ENCODE results near the gene FAM167B.

The FAM167B gene

DNA sequence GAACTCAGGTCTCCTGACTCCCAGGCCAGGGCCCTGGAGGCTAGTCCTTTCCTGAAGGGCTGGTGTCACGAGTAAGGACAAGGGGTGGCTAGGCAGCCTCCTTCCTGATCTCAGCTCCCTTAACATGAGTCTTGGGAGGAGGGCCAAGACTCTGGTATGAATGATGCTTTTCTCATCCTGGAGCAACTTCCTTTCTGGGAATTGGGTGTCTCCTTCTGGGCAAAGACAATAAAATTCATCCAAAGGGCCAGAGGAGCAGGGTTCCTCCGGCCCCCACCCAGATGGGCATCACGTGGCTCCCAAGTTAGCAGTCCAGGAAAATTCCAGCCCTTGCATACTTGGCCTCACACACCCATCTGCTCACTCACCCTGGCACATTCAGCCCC lies at the start of gene FAM167B:
Gene FAM167B (plus strand): TSS at position 335 of the 386 bp plus-strand sequence. CDS start 200 bp downstream, outside the sequence.
- no peak for DNase-seq

DNA sequence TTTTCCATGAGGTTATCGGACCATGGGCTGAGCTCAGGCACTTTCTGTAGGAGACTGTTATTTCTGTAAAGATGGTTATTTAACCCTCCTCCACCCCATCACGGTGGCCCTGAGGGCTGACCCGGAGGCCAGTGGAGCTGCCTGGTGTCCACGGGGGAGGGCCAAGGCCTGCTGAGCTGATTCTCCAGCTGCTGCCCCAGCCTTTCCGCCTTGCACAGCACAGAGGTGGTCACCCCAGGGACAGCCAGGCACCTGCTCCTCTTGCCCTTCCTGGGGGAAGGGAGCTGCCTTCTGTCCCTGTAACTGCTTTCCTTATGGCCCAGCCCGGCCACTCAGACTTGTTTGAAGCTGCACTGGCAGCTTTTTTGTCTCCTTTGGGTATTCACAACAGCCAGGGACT lies 49.2 kb upstream of the FAM167B start:
- DNase-seq = no peak

DNA sequence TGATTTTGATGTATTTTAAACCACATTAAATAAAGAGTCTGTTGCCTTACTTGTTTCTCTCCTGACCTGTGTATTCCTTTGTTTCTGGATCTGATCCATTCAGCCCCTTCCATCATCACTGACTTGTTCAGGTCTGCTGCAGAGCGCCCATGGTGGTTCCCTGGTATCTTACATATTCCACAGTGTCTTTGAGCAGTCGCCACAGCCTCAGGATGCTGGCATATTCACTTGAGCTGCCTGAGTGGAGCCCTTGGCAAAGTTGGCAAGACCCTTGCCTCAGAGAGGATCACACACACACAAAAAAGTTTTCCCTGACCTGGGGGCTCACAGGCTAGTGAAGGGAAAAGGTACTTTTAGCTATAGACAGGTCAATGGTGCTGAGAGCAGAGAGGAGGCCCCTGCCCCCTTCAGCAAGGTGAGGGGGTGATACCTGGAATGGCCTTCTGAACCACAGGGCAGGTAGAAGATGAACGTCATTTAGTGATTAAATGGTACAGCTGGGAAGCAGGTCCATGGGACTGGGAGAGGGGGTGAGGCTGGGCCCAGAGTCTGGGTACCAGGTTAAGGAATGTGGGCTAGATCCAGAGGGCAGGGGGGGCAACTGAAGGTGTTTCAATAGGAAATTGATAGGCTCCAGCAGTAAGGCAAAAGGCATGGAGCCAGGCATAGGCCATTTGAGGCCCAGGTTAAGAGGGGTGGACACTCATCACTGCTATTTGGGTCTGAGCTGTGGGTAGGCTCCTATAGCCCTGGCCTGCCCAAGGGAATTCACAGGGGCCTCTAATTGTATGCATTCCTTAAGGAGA lies 48.6 kb upstream of the FAM167B start:
- no peak for DNase-seq

DNA sequence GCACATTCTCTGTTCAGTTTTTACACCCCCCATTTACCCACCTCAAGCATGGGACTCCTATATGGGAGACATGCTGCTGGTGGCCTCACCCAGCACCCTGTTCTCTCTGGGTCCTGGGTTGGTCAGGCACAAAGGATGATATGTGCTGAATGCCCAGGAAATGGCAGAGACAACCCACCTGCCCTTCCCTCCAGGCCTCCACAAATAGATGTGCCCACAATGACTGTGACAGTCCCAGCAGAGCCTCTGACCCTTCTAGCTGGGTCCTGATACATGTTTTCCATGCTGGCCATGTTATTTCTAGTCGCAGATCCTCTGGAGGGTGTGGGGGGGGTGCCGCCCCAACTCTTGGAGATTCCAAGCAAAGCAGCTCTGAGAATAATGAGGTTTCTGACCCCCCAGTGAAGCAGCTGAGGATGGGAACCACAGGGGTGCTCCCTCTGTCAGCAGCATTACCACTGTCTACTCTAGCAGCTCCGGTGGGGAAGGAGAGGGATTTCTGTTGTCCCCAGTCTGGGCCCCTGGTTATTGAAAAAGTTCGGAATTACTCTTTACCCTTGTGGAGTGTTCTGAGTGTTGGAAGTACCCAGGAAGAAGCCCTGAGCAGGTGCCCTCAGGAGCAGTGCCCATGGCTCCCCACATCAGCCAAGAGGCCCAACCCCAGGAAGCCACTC lies 47.8 kb upstream of the FAM167B start:
- DNase-seq = no peak

DNA sequence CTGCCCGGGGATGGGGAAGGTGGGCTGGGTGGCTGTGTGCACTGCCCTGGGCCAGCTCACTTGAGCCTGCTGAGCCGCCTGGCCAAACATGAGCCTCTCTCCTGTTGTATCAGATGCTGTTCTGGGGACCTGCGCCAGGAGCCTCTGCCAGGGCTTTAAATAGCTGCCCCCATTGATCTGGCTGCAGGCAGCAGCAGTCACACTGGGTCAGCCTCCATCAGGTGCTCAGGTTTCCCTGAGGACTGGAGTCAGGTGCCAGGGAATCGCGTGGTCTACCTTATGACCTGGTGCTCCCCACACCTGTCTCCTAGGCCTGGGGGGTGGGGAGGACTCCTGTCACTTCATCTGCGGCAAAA lies 47.3 kb upstream of the FAM167B start:
- DNase-seq = no peak

DNA sequence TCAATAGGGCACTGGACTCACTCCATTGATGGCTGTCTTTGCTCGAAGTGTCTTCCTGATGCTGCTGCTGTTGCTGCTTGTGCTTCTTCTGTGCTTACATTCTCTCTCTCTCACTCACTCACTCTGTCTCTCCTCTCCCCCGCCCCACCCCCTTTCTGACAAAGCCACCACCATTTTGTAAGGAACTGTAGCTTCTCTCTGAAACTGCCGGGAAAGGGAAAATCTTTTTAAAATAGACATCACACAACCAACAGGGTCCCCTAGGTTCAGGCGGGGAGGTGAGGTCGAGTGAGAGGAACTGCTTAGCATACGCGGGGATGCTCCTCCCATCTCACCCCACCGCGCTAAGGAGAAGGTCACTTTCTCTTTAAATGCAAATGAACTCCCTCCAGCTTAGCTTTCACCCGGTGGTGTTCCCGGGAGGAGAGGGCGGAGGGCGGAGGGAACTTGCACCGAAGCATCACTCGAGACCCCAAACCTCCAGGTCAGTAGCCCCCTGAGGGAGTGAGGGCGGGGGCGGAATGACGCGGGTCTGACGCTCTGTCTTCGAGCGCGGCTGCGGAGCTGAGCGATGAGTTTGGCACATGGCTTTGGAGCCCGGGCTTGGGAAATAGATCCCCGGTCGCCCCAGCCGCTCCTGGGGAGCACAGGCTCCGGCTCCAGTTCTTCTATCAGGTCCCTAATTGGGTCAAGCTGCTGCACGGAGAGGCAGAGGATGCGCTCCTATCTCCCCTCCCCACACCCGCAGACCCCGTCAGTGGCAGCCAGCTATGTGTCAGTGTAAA lies 46.6 kb upstream of the FAM167B start, which contains the start of gene CCDC28B:
Gene CCDC28B (plus strand): TSS at position 370 of the 785 bp plus-strand sequence. CDS start 1,341 bp downstream, outside the sequence.
- DNase-seq = peak; percentile 45

DNA sequence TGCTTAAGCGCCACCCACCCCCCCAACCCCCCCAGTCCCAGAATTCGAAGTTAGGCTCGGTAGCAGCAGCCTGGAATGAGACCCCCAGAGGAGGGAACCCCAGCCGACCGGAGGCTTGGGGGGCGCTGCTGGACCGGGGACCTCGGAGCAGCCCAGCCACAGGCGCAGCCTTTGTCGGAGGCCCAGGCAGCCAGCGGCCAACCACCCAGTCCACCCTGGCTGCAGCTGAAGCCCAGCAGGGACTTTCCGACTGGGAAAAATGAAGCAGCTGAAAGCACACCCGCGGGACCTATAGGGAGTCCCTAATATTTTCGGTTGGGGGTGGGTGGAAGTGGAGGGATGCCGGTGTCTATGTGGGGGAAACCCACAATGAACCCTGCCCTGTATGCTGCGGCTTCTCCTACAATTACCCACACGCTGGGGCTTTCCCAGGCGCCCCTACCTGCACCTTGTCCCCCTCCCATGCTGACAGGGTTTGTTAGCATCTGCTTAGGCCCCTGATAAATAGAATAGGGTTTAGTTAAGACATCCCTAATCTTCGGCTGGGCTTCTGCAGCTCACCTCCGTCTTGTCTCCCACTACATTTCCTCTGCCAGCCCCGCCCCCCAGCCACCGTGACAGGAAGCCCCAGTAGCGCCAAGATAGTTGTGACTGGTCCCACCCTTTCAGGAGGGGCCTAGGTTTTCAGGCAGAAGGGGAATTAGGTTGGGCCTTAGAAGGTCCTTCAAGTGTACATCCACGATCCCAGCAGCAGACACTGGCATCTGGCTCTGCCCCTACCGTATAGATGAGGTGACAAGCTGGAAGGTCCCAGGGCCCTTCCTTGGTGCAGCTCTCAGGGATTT lies 45.8 kb upstream of the FAM167B start:
- peak; percentile 77 for DNase-seq

DNA sequence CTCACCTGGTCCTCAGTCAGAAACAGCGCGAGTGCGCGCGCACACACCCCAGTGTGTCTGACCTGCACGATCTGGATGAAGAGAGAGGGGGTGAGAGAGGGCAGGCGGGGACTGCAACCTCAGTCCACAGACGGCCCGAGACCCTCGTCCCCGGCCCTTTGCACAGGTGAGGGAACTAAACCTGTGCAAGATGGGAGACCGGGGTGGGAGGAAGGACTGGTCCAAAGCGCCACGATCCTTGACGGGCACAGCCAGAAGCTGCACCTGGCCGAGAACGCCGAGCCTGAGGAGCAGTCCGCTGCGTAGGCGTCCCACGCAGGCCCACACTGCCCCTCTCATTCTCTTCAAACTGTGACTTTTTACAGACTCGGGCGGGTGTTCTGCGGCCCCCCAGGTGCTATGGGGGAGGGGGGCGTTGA lies 42.1 kb upstream of the FAM167B start:
- DNase-seq = no peak

DNA sequence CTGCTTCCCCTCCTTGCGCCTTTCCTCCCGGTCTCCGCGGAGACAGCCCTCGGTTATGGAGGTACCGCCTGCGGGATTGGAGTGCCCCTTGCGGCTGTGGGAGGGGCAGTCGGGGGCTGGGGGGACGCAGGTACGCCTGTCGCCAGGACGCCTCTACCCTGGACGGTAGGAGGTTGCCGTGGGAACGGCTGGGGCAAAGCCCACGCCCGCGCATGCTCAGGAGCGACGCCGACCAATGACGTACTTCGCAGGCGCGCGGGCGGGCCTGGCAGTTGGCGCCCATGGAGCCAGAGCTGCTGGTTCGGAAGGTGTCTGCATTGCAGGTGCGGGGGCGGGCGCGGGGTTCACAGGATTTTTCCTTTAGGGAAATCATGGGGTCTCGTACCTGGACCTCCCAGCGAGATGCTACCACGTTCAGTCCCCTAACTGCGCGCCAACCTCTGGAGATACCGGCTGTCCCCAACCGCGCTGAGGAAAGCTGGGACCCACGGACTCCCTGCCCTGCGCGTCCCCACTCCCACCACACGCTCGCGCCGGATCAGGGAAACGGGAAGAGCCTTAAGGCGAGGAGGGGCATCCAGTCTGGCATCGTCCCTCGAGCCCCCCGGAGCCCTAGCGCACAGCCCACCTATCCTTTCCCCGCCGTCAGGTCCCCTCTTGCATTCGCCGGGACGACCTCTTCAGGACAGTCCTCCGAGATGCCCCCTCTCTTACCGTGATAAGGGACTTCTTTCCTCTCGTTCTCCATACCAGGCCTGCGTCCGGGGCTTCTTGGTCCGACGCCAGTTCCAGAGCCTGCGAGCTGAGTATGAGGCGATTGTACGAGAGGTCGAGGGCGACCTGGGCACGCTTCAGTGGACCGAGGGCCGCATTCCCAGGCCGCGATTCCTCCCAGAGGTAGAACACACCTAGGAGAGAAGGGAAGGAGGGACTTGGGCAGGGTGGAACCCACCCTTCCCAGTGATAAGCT lies 41.3 kb upstream of the FAM167B start, which contains the start of gene IQCC:
Gene IQCC (plus strand): TSS at position 271 of the 970 bp plus-strand sequence. CDS start 11 bp downstream, at position 282.
- peak; percentile 54 for DNase-seq

DNA sequence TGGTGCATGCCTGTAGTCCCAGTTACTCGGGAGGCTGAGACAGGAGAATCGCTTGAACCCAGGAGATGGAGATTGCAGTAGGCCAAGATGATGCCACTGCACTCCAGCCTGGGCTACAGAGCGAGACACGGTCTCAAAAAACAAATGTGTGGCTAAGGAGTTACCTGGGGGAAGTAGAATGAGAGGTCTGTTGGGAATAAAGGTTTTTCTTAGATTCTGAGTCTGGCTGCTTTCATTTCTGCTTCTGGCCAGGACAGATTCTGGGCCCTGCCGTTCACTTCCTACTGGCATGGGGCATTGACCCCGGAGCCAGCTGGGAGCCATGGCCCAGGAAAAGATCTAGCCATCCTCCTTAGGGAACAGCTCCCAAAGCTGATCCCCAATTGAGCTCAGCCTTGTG lies 38.6 kb upstream of the FAM167B start:
- no peak for DNase-seq

DNA sequence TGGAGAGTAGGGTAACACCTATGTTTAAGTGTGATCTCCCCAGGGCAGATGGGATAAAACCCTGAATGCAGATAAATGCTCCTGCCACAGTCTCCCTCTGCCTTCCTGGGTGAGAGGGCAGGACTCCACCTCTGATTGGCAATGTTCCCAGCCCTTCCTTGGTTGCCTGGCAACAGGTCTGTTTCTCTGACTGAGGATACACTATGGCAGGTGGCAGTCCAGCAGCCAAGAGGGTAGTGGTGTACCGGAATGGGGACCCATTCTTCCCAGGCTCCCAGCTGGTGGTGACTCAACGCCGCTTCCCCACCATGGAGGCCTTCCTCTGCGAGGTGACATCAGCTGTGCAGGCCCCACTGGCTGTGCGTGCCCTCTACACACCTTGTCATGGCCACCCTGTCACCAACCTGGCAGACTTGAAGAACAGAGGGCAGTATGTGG lies 38.1 kb upstream of the FAM167B start, which contains the start of gene DCDC2B:
Gene DCDC2B (plus strand): TSS at position 199 of the 438 bp plus-strand sequence. CDS start 5 bp downstream, at position 204.
- DNase-seq = no peak

DNA sequence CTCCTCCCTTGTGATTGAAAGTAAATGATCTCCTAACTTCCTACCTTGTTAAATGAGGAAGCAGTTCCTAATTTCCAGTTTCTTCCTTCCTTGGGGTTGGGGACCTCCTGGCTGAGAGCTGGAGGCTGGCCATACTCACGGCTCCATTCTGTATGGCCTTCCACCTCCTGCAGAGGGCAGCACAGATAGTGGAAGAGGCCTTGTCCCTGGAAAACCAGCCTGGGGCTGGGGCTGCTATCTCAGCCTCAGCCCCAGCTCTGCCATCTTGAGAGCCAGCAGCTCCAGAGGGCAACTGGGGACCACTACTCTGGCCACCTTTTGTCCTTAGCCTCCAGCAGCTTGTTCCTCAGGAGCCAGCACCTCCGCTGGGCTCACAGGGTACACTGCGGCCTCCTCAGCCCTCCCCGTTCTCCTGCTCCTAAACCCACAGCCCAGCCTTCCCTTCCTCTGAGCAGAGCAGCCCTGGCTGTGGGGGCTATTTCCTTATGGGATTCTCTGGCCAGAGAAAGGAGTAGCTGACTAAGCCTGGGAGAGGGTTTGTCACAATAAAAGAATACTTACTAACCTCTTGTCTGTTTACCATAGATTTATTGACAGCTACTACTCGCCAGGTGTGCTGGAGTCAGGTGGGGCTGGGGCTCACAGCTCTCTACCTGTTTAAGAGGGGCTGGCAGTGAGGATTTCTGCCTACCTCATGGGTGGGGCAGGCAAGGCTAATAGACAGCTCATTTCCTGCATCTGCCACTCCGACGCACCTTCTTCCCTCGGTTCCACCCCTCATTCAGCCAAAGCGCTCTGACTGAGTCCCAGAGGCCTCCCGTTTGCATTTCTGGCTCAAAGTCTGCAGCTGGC lies 31.2 kb upstream of the FAM167B start:
- DNase-seq = peak; percentile 54

DNA sequence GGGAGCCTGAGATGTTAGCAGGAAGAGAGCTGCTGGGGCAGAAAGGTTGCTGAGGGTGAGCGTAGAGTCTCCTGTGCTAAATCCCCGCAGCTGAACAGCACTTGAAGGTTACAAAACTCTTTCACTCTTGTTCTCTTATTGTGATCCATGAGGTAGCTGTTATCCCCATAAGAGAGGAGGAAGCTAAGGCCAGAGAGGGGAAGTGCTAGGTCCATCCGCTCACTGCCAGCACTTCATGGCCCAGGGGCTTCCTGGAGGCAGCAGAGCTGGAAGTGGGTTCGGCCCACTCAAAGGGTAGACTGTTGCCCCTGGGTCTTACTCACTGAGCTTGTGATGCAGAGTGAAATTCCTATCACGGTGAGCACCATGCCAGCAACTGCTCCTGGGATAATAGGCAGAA lies 30.5 kb upstream of the FAM167B start:
- peak; percentile 8 for DNase-seq

DNA sequence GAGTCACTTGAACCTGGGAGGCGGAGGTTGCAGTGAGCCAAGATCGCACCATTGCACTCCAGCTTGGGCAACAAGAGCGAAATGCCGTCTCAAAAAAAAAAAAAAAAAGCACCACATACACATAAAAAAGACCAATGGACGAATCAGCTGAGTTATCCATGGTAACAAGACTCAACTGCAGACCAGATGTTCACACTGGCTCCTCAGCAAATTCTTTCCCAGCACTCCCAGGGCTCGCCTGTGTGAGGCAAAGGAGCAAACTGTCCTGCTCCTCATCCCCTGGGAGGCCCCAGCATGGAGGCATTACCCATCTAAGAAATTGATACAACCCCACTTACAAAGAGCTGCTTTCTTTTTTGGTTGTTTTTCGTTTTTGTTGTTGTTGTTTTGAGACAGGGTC lies 28.0 kb upstream of the FAM167B start:
- DNase-seq = no peak

DNA sequence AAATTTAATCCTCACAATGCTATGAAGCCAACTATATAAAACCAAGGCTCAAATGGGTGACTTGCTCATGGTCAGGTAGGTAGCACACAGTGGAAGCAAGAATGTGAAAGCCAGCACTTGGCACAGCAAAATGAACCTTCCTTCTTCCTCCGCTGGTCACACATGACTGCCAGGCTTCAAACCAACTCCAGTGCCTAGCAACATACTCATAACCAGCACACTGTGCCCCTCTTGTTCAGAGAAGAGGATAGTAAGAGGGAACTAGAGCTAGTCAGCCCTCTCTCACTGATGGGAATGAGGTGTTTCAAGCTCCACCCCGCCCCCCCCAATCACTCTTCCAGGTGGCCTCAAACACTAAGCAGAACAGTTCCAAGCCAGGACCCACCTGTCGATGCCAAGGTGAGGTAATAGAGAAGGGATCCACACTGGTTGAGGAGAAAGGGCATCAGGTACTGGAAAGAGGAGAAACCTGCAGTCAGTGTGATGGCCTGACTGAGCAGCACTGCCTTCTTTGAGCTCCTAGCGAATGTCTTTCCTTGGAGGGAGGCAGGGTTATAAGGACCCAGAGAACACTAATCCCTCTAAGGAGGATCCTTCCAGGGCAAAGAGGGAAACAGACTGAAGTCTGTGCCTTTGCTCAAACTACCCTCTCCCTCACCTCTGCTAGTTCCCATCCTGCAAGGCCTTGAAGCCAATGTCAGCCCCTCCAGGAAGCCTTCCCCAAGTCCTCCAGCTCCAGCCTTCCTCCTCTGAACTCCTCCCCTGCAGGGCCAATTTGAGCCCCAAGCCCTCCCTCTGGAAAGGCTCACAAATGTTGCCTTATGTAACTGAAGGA lies 26.1 kb upstream of the FAM167B start:
- DNase-seq = no peak

DNA sequence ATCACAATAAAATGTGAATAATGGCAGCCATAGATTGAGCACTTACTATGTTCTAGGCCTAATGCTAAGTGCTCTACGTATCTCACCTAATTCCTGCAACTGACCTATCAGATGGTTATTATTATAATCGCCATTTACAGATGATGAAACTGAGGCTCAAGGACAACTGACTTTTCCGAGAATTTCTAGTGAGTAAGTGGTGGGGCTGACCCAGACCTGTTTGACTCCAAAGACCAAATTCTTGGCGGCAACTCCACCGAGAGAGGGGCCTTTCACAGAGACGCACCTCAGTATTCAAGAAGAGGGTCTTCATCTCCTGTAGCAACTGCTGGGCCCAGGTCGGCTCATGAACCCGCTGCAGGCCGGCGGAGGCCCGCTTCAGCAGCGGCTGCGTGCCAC lies 25.4 kb upstream of the FAM167B start:
- no peak for DNase-seq

DNA sequence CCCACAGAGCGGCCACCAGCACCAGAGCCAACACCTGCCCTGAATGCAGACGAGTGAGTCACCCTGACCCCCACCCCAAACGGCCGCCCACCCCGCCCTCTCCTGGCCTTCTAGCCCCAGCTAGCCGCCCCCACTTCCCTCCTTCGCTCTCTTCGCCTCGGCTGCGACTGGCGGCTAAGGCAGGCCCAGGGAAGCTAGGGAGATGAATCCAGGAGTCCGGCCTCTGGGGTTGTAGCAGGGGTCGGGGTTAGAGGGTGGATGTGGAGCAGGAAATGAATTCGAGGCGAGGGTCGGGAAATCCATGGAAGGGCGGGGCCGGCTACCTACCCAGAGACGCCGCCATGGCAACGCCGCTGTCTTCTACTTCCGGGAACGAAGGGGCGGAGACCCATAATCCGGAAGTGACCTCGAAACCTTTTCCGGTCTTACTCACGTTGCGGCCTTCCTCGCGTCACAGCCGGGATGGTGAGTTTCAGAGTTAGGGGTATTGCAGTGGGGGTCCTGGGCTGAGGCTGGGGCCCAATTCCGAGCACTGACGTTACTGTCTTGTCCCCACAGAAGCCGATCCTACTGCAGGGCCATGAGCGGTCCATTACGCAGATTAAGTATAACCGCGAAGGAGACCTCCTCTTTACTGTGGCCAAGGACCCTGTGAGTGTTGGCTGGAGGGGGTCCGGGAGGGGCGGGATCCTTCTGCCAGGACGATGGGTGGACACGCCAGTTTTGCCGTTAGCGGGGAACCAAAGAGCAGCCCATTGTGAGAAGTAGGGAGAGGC lies 24.9 kb upstream of the FAM167B start, which contains the start of the genes EIF3I and TMEM234:
Gene EIF3I (plus strand): TSS at position 428 of the 776 bp plus-strand sequence. CDS start 35 bp downstream, at position 463.
Gene TMEM234 (minus strand): TSS at position 374 of the 776 bp plus-strand sequence. CDS start 31 bp downstream, at position 343.
- DNase-seq = peak; percentile 74

DNA sequence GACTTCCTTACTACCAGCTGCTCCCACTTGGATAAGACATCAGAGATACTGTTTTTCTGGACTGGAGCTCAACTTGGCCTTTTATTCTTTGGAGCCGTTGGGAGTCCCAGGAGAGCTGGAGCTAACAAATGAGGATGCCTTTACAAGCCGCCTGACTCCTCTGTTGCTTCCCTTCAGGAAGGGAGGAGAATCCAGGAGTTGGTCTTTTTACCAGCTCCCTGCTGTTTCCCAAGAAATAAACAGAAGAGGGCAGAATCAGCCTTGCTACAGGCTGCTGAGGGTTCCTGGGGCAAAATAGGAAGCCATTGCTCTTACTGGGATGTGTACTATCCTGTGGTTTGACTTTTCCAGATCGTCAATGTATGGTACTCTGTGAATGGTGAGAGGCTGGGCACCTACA lies 23.3 kb upstream of the FAM167B start:
- no peak for DNase-seq

Data from GDM1 (cell line).